Thymus (tissue), 11 donors: ENCODE data around the gene CAMTA1. TPM values are rescaled to one million over a fixed set of nuclear protein-coding genes. Genes with fewer than 3 reads are reported as not detected.

Source experiments
- DNase-seq, 9 donors: peaks; one replicate each; pipeline ENCODE4 v3.0.0-alpha.2; 2013; ENCODE audit warnings: low spot score in 9 of 9, low read depth in 6 of 9, missing footprints in 1 of 9
- H3K27ac ChIP-seq, 2 donors: one replicate each; pipeline ENCODE4 v1.5.1; 2013; ENCODE audit warnings: control low read depth in 1 of 2, low read depth in 1 of 2, low read length in 1 of 2, mild to moderate bottlenecking in 1 of 2, moderate library complexity in 1 of 2
- H3K27me3 ChIP-seq, 2 donors: one replicate each; pipeline ENCODE4 v1.5.1; 2013; ENCODE audit warnings: low read length in 1 of 2; ENCODE audit not compliant: control insufficient read depth in 2 of 2, insufficient read depth in 1 of 2
- H3K36me3 ChIP-seq, 2 donors: one replicate each; pipeline ENCODE4 v1.5.1; 2013; ENCODE audit warnings: low read length in 1 of 2, mild to moderate bottlenecking in 1 of 2, moderate library complexity in 1 of 2; ENCODE audit not compliant: control insufficient read depth in 2 of 2, insufficient read depth in 2 of 2
- H3K4me1 ChIP-seq, 2 donors: one replicate each; pipeline ENCODE4 v1.5.1; 2013; ENCODE audit warnings: low read length in 2 of 2; ENCODE audit not compliant: control insufficient read depth in 2 of 2, insufficient read depth in 2 of 2
- H3K4me3 ChIP-seq, 2 donors: one replicate each; pipeline ENCODE4 v1.5.1; 2013; ENCODE audit warnings: low read length in 2 of 2, control low read depth in 1 of 2, mild to moderate bottlenecking in 1 of 2
- H3K9me3 ChIP-seq, 2 donors: one replicate each; pipeline ENCODE4 v1.5.1; 2013; ENCODE audit warnings: low read length in 1 of 2, mild to moderate bottlenecking in 1 of 2; ENCODE audit not compliant: control insufficient read depth in 2 of 2, insufficient read depth in 1 of 2
- WGBS: extraction: QIAGEN DNeasy Blood & Tissue Kit; methylation state at CpG from one replicate; pipeline ENCODE4 v1.1.7; 2013; 5-methylcytosine and 5-hydroxymethylcytosine counted together
- polyA plus RNA-seq: library from polyadenylated mRNA; stranded (reverse); fragments of 200-250 nt; gene quantifications from one replicate; pipeline ENCODE4 v1.2.3, GENCODE V29; 2013
- total RNA-seq: library from RNA; stranded (reverse); fragments of 120-200 nt; gene quantifications from one replicate; pipeline ENCODE4 v1.2.4, GENCODE V29; 2013
- donor health status: healthy.

The CAMTA1 gene
- total and polyA plus RNA-seq, 2 donors, result 32.0 to 158 TPM

DNA sequence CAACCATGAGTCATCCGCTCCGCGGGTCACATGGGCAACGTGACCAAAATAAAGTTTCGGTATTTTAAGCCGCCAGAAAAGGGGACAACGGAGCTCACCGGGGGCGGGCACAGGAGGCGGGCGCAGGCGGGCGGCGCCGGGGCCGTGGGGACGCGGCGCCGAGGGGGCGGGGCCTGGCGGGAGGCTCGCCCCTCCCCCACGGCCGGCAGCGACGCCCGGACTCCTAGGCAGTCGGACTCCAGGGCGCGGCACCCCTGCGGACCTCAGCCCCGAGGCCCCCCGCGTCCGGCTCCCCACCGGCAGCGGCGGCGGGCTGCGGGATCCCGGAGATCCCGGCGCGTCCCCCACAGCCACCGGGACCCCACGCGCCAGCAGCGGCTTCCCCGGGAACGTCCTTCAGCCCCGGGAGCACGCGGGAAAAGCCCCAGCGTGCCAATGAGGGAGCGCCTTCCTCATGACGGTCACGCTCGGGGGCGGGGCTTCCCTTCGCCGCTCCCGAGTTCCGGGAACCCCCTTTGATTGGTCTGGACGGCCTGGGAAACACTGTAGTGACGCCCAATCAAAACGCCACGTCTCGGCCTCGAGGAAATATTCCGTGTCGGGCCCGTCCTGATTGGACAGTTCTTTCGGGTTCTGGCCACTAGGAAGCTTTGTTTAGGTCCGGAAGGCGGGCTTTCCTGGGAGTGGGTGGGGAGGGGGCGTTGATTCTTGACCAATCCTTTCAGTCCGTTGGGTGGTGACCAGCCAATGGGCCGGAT lies 515 bp upstream of the CAMTA1 start:
- H3K36me3 ChIP-seq, result peaks cover 0 to 4% of the 10 kb centered on the region in 2 donors
- DNase-seq, result peak; percentile 99 to 100 (median 100)
- peak overlapping the region; percentile 81 to 97 for H3K4me3 ChIP-seq
- peak overlapping the region; percentile 84 to 96 for H3K27ac ChIP-seq
- WGBS, result under 1% methylated on average over 78 of the region's 79 CpGs
- no peaks in the 10 kb centered on the region for H3K9me3 ChIP-seq
- H3K4me1 ChIP-seq, result peaks cover 14 to 21% of the 10 kb centered on the region in 2 donors
- peaks cover 0 to 4% of the 10 kb centered on the region in 2 donors for H3K27me3 ChIP-seq

GRCh38 chr1:6785728-6786505 lies 663 bp downstream of the CAMTA1 start:
- no peaks in the 10 kb centered on the region for H3K9me3 ChIP-seq
- peaks cover 0 to 4% of the 10 kb centered on the region in 2 donors for H3K27me3 ChIP-seq
- peaks cover 14 to 21% of the 10 kb centered on the region in 2 donors for H3K4me1 ChIP-seq
- peak overlapping the region in 1 of 2 donors; percentile 92 for H3K27ac ChIP-seq
- 1% methylated on average over 72 of the region's 78 CpGs for whole genome bisulfite sequencing
- H3K4me3 ChIP-seq, result peak overlapping the region; percentile 55 to 97
- DNase-seq, result peak in 6 of 9 donors; percentile 6 to 44 (median 18)
- peaks cover 0 to 4% of the 10 kb centered on the region in 2 donors for H3K36me3 ChIP-seq

DNA sequence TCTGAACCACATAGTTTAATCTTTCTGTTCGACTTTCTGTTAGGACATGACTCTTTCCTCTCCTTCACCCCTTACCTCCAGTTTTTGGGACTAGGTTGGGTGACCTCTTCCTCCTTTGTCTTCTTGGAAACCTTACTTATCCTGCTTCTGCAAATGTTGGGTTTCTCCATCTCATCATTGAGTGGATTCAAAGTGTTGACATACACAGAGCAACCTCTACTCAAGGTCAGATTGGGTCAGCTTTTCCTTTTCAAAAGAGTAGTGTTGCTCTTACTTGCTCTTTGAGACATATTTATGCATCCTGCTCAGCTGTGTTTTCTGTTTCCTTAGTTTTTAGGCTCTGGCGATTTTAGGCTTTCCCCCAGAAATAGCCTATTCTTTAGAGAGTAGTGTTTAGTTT lies 3.7 kb downstream of the CAMTA1 start:
- 86% methylated on average over 2 of the region's 2 CpGs for WGBS
- Histone ChIP-seq H3K9me3 (no peaks in the 10 kb centered on the region), H3K4me1 (peaks cover 14 to 19% of the 10 kb centered on the region in 2 donors), H3K27me3 (peaks cover 0 to 4% of the 10 kb centered on the region in 2 donors), H3K36me3 (peaks cover 0 to 4% of the 10 kb centered on the region in 2 donors), H3K4me3 (no peak overlapping the region), H3K27ac (no peak overlapping the region)
- no peak for DNase-seq

DNA sequence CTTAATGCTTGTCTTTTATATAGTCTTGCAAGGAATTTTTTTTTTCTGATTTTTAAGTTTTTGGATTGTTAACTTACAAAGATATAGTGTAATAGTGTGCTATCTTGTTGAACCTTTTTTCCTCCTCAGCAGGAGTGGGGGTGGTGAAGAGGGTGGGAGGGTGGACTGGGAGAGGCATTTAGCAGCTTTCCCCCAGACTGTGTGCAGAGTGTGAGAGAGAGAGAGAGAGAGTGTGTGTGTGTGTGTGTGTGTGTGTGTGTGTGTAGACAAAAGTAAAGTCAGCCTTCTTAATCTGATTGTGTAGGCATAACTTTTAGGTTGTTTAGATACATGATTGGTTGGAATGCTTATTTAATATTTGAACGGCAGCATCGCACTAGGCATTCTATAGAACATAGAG lies 4.9 kb downstream of the CAMTA1 start:
- Histone ChIP-seq H3K4me1 (peaks cover 14 to 19% of the 10 kb centered on the region in 2 donors), H3K27ac (no peak overlapping the region), H3K27me3 (no peaks in the 10 kb centered on the region), H3K36me3 (peaks cover 0 to 4% of the 10 kb centered on the region in 2 donors), H3K9me3 (no peaks in the 10 kb centered on the region), H3K4me3 (no peak overlapping the region)
- WGBS, result 100% methylated on average over 2 of the region's 2 CpGs
- DNase-seq, result no peak

- Histone ChIP-seq H3K9me3 (no peaks in the 10 kb centered on the region), H3K36me3 (no peaks in the 10 kb centered on the region), H3K4me3 (no peak overlapping the region), H3K27me3 (no peaks in the 10 kb centered on the region), H3K27ac (no peak overlapping the region), H3K4me1 (no peaks in the 10 kb centered on the region)
- 89% methylated on average over 2 of the region's 2 CpGs for WGBS
- peak in 5 of 9 donors; percentile 26 to 63 (median 30) for DNase-seq
These were observed 8.9 kb downstream of the CAMTA1 start for GRCh38 chr1:6794164-6794563.

DNA sequence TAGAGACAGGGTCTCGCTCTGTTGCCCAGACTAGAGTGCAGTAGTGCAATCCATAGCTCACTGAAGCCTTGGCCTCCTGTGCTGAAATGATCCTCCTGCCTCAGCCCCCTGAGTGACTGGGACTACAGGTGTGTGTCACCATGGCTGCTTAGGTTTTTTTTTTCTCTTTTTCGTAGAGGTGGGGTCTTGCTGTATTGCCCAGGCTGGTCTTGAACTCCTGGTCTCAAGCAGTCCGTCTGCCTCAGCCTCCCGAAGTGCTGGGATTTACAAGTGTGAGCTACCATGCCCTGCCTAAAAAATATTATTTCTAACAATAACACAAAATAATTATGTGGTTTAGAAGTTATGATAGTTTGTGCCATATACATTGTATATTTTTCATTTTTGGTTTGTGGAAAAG lies 9.9 kb downstream of the CAMTA1 start:
- no peak overlapping the region for H3K27ac ChIP-seq
- no peaks in the 10 kb centered on the region for H3K4me1 ChIP-seq
- WGBS, result 98% methylated on average over 4 of the region's 4 CpGs
- no peaks in the 10 kb centered on the region for H3K27me3 ChIP-seq
- no peak overlapping the region for H3K4me3 ChIP-seq
- no peak for DNase-seq
- peaks cover 0 to 4% of the 10 kb centered on the region in 2 donors for H3K36me3 ChIP-seq
- H3K9me3 ChIP-seq, result no peaks in the 10 kb centered on the region

GRCh38 chr1:6795661-6796060 lies 10.4 kb downstream of the CAMTA1 start:
- no peak for DNase-seq
- no peaks in the 10 kb centered on the region for H3K4me1 ChIP-seq
- no peaks in the 10 kb centered on the region for H3K27me3 ChIP-seq
- WGBS, result 88% methylated on average over 2 of the region's 2 CpGs
- no peak overlapping the region for H3K4me3 ChIP-seq
- no peak overlapping the region for H3K27ac ChIP-seq
- H3K36me3 ChIP-seq, result peaks cover 0 to 4% of the 10 kb centered on the region in 2 donors
- no peaks in the 10 kb centered on the region for H3K9me3 ChIP-seq

- no peak overlapping the region for H3K27ac ChIP-seq
- no peaks in the 10 kb centered on the region for H3K9me3 ChIP-seq
- 95% methylated on average over 9 of the region's 9 CpGs for WGBS
- H3K4me1 ChIP-seq, result no peaks in the 10 kb centered on the region
- no peak overlapping the region for H3K4me3 ChIP-seq
- peaks cover 0 to 5% of the 10 kb centered on the region in 2 donors for H3K36me3 ChIP-seq
- no peaks in the 10 kb centered on the region for H3K27me3 ChIP-seq
- DNase-seq, result no peak
These were observed 10.8 kb downstream of the CAMTA1 start for GRCh38 chr1:6796095-6796494.

GRCh38 chr1:6799499-6799898 lies 14.2 kb downstream of the CAMTA1 start:
- WGBS, result 97% methylated on average over 4 of the region's 4 CpGs

More at GRCh38 chr1:6799499-6799898, 14.2 kb downstream of the CAMTA1 start:
- peaks cover 0 to 6% of the 10 kb centered on the region in 2 donors for H3K36me3 ChIP-seq
- H3K9me3 ChIP-seq, result no peaks in the 10 kb centered on the region
- no peaks in the 10 kb centered on the region for H3K27me3 ChIP-seq
- no peak overlapping the region for H3K4me3 ChIP-seq
- DNase-seq, result no peak
- no peaks in the 10 kb centered on the region for H3K4me1 ChIP-seq
- H3K27ac ChIP-seq, result no peak overlapping the region
